Stimulated activated CD8-positive, alpha-beta memory T cell treated with anti-CD3 and anti-CD28 coated beads, Interleukin-12 subunit alpha, Interleukin-12 subunit beta, amount 100 ng/mL, for 24 hours (primary cell): ENCODE measurements around the gene SPAG16.
"Not testable (repeated sequence)": the region's sequence is repeated elsewhere in the genome, so short reads cannot be mapped to it uniquely, and the experiment has no call there.

Source experiments
- DNase-seq: peaks from one replicate; pipeline ENCODE4 v3.0.0-alpha.2; 2020; ENCODE audit errors: extremely low read depth

SPAG16 gene

DNA sequence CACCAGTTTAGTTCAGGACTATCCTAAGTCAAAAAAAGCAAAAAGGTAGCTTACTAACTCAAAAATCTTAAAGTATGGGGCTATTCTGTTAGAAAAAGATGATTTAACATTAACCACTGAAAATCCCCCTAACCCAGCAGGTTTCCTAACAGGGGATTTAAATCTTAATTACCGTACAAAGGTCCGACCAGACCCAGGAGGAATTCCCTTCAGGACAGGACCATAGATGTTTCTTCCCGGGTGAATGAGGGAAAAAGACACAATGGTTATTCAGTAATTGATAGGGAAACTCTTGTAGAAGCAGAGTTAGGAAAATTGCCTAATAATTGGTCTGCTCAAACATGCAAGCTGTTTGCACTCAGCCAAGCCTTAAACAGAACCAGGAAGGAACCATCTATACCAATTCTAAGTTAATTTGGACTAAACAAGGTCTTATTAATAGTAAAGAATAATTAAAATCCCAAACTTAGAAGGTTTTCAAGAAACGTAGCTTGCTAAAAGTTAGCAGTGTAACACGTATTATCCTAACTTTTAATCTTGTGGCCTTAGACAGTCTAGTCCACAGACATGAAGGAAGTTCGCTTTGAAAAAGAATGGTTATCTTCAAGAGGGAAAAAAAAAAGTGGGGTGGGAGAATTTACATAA is 124.3 kb downstream of the SPAG16 start:
- not testable (repeated sequence) for DNase-seq

- DNase-seq, result not testable (repeated sequence)
Observed at GRCh38 chr2:213410687-213411086, 126.4 kb downstream of the SPAG16 start.

DNA sequence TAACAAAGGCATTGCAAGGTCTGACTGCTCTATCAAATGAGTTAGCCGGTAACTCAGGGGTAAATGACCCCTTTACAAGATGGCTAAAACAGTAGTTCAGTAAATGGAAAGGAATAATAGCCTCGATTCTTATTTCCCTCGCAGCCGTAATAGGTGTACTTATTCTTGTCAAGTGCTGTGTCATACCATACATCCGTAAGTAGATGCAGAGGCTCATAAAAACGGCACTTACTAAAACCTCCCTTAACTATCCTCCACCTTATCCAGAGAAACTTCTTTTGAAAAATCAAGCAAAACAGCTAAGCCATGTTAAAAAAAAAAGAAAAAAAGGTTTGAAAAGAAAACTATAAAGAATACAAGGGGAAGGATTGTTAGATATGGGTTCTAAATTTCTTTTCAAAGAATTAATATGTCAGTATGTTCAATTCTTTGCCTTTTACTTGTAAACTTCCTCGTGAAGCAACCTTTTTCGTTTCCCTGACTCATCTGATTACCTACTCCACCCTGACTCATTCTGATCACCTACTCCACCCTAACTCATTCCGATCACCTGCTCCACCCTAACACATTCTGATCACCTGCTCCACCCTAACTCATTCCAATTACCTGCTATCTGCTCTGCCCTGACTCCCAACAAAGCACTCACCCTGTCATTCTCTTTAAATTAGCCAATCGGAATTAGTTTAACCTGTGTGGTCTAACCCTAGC is 127.5 kb downstream of the SPAG16 start:
- no peak for DNase-seq

GRCh38 chr2:213415093-213415492 is 130.8 kb downstream of the SPAG16 start:
- DNase-seq, result no peak

- no peak for DNase-seq
Observed at GRCh38 chr2:213416832-213417231, 132.6 kb downstream of the SPAG16 start.

DNA sequence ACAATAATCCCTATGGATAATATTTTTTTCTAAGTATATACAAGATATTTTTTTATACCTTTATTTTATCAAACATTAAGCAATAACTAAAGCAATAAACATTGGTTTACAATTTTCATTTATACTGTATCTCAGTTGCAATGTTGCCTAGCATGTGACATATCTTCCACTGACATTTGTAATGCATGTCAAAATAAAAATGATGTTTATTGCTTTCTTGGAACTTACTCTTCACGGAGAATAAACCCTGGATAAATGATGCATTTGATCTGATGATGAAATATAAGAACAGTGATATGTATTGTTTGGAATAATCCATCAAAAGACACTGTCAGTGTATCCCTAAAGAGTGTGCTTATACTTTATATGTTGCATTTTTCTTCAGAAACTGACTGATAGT is 135.7 kb downstream of the SPAG16 start:
- DNase-seq, result no peak

GRCh38 chr2:213420828-213421385 is 136.6 kb downstream of the SPAG16 start:
- DNase-seq, result no peak

DNA sequence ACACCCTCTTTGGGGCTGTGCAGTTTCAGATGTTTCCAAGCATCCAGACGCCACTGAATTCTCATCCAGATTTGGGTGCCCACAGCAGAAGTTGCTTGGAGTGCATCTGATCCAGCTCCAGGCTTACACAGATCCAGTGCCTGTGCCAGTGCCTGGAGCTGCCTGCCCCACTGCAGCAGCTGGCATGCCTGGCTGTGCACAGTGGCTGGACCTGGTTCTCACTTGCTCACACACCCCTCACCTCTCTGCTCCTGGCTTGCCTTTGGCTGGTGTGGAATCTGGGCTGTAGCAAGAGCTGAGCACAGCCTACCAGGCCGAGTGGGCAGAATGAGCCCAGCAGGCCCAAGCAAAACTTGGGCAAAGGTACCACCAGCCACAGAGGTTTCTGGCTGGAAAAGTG is 137.9 kb downstream of the SPAG16 start:
- DNase-seq, result no peak

- no peak for DNase-seq
Observed at GRCh38 chr2:213425618-213426017, 141.4 kb downstream of the SPAG16 start.

DNA sequence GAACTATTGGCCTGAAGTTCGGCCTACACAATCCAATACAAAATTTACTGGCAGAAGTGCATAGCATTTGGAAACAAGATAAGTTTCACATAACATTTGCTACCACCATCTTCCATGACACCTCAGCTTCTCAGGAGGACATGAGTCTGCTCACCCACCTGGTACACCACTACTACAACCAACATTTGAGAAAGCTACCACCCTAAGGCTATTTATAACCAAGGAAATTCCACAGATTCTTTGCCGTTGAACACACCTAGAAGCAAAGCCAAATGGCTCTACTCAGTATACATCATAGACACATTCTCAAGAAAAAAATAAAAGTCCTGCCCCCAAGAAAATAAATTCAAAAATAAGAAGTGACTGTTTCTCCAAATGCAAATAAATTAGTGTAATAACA is 145.3 kb downstream of the SPAG16 start:
- DNase-seq, result no peak

- DNase-seq, result no peak
Observed at GRCh38 chr2:213443921-213444320, 159.7 kb downstream of the SPAG16 start.

DNA sequence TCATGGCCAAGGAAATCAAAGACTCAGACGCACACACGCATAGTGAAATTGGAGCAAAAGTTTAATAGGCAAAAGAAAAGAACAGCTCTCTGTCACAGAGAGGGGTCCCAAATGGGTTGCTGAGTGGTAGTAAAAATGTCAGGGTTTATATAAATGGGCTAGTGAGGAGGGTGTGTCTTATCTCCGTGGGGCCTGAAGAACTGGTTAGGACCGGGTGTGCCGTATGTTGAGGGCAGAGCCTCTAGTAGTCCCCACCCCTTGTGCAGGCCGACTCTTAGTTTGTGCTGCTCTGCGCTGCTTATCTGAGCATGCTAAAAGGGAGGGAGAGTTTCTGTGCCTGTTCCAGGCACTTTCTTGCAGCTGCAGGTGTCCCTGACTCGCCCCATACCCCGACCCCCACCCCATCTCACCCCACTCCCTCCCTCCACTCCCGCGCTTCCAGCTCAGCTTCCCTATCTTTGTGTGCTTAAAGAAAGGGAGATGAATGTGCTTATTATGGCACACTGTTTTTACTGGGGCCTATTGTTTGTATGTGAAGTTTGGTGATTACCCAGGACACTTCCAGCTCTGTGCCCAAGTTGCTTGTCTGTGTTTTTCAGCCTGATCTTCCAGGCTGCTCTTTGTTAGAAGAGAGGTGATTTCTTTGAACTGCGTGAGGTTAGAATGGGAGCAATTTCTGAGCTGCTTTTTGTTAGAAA is 167.4 kb downstream of the SPAG16 start:
- no peak for DNase-seq

DNA sequence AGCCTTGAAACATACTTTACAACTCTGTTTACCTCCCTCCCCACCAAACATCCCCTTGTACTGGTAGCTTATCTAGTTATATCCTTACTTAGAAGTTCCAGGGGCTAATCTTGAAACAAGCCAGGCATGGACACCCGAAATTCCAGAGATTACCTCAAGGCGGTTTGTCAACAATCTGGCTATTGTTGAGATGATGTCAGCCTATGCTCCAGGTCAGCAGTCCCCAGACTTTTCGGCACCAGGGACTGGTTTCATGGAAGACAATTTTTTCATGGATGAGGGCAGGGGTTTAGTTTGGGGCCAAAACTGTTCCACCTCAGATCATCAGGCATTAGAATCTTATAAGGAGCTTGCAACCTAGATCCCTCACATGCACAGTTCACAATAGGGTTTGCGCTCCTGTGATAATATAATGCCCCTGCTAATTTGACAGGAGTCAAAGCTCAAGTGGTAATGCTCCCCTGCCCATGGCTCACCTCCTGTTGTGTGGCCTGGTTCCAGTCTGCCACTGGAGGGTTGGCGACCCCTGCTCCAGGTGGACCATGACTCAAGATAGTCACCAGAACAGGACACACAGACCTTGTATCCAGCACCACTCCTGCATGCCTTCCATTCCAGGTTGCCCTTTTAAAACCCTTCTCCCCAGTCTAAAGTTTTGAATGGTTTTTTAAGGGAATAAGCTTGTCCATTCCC is 171.2 kb downstream of the SPAG16 start:
- no peak for DNase-seq

DNA sequence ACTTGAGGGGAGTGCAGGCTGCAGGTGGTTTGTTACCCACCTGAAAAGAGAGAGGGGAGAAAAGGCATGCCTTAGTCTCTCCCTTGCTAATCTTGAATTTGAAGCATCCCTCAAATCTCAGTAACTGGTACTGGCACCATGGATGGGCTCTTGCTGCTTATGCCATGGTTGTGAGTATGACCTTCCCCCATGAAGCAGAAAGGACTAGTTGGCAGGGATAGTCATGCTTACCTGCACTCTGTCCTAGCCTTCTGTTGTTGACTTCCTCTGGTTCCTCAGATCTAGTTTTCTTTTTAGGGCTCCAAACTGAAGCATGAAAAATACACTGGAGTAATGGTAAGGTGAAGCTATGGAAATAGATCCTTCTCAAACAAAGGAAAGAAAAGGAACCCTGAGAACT is 191.2 kb downstream of the SPAG16 start:
- DNase-seq, result no peak

DNA sequence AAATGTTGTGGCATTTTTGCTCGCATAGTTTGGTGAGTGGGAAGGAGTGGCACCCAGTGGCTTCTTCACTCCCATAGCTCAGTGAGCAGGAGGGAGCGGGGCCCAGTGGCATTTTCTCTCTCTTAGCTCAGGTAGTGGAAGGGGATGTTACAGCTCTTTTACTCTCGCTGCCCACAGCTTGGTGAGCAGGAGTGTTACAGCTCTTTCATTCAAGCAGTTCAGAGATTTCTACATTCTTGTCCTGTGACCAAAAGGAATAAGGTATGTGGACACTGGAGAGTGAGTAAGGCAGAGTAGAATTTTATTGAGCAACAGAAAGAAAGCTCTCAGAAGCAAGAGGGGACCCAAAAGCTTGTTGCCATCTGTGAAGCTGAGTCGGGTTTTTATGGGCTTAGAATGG is 192.4 kb downstream of the SPAG16 start:
- no peak for DNase-seq

DNA sequence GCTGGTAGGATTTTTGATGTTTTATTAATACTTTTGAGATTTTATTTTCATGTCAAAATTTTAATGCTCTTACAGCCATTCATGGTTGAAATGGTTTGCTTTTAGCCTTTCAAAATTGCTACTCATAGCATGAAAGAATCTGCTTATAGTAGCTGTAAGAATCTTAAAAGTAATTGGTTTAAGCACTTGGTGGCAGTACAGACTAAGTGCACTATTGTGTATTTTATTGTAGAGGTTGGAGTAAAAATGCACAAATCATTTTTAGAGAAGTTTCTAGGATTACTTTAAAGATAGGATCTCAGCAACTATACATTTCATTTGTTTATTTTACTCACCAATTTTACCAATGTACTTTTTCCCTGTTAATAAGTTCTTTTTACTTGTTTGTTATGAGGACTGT is 205.8 kb downstream of the SPAG16 start:
- no peak for DNase-seq

DNA sequence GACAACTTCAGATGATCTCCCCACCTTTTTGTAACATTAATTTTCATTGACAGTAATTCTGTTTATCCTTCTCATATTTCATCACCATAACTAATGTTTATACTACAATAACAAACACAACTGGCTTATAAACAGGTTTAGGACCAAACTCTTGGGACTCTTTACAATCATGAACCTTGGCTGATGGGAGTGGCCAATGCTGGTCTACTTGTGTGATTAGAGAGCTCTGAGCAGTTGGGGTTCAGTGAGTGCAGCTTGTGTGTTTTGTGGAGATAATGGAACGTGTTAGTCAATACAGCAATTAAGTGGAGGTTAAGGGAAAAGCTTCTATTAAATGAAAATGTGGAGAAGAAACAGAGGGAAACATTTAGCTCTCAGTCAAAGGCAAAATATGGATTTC is 207.1 kb downstream of the SPAG16 start:
- no peak for DNase-seq

GRCh38 chr2:213496226-213496625 is 212.0 kb downstream of the SPAG16 start:
- no peak for DNase-seq

DNA sequence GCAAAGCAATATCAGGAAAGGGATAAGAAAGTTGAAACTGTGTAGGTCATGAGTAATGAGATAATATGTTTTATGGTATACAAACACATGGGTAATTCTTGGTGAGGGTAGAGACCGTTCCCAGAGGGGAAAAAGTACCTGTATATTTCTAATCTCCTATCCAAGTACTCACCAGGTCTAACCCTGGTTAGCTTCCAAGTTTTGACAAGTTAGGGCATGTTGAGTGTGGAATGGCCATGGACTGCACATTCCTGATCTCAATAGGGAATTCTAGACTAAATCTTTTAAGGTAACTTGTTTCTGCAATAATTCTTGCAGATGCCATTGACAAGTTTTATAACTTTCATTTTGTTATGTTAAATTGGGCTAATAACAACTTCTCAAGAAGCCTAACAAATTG is 216.6 kb downstream of the SPAG16 start:
- no peak for DNase-seq

DNA sequence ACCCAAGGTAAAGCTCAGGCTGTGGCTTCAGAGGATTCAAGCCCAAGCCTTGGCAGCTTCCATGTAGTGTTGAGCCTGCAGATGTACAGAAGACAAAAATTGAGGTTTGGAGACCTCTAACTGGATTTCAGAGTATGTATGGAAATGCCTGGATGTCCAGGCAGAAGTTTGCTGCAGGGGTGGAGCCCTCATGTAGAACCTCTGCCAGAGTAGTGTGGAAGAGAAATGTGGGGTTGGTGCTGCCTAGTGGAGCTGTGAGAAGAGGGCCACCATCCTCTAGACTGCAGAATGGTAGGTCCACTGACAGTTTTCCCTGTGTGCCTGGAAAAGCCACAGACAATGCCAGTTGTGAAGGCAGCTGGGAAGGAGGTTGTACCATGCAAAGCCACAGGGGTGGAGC is 239.9 kb downstream of the SPAG16 start:
- no peak for DNase-seq

- DNase-seq, result no peak
Observed at GRCh38 chr2:213537579-213537978, 253.3 kb downstream of the SPAG16 start.

DNA sequence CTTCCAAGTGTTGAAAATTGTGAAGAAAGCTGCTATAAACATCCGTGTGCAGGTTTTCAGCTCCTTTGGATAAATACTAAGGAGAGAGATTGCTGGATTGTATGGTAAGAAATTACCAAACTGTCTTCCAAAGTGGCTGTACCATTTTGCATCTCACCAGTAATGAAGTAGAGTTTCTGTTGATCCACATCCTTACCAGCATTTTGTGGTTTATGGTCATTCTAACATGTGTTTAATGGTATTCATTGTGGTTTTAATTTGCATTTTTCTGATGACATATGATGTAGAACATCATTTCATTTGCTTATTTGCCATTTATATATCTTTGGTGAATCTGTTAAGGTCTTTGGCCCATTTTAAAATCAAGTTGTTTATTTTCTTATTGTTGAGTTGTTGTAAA is 260.7 kb downstream of the SPAG16 start:
- no peak for DNase-seq
